Body of pancreas (tissue), 4 donors: ENCODE data around the gene CCDC184.

Source experiments
- POLR2A ChIP-seq, 3 donors: fragments of 450-650 bp; IDR thresholded peaks; one replicate each; pipeline ENCODE4 v1.6.1; 2016; ENCODE audit warnings: antibody characterized with exemption in 3 of 3, mild to moderate bottlenecking in 2 of 3
- TF ChIP-seq, protein P1 (sequence below), 7 experiments: fragments of 450-650 bp in 4 of 7; fragments of 200-600 bp in 3 of 7; sonication (generic) in 3 of 7; IDR thresholded peaks; one replicate each; pipeline ENCODE4 v1.5.1; 2016 to 2019; ENCODE audit warnings: antibody characterized with exemption in 7 of 7

DNA sequence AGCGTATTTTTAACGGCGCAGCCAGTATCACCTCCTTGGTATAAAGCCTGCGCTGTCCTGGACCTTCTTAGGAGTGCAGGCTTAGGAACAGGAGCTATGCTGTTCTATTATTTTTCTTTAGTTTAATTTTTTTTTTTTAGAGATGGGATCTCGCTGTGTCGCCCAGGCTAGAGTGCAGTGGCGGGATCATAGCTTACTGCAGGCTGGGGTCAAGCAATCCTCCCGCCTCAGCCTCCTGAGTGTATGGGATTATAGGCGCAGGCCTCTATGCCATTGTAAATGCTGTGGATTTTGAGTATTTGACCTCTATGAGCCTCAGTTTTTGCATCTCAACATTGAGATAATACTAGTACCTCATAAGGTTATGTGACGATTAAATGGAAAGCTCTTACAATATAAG, 15.5 kb downstream of the CCDC184 start:
- TF ChIP-seq, protein P1, sequence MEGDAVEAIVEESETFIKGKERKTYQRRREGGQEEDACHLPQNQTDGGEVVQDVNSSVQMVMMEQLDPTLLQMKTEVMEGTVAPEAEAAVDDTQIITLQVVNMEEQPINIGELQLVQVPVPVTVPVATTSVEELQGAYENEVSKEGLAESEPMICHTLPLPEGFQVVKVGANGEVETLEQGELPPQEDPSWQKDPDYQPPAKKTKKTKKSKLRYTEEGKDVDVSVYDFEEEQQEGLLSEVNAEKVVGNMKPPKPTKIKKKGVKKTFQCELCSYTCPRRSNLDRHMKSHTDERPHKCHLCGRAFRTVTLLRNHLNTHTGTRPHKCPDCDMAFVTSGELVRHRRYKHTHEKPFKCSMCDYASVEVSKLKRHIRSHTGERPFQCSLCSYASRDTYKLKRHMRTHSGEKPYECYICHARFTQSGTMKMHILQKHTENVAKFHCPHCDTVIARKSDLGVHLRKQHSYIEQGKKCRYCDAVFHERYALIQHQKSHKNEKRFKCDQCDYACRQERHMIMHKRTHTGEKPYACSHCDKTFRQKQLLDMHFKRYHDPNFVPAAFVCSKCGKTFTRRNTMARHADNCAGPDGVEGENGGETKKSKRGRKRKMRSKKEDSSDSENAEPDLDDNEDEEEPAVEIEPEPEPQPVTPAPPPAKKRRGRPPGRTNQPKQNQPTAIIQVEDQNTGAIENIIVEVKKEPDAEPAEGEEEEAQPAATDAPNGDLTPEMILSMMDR (IDR thresholded peaks at IDR 0.05), result no peak
- TF ChIP-seq POLR2A (IDR thresholded peaks at IDR 0.05), result no peak
